ENCODE results near the gene ST14.
A peak's percentile ranks its signal among the peaks of the same experiment; 100 is the strongest.
"Not testable (repeated sequence)": the region's sequence is repeated elsewhere in the genome, so short reads cannot be mapped to it uniquely, and the experiment has no call there.

ST14 gene

DNA sequence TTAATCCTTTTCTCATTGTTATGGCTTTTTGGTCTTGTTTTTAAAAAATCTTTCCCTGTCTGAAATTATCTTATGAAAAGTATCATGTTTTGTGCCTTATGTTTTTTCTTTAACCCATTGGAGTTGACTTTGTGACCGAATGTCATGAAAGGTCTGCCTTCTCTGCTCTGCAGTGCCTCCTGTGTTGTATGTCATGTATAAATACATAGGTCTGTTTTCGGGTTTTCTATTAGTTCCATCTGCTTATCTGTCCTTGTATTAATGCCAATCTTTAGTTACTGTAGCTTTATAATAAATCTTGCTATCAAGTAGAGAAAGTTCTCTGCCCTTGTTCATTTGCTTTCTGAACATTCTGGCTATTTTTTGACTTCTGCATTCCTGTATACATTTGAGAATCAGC, 82.1 kb downstream of the ST14 start:
- H3K27me3 ChIP-seq (ENCODE audit: control insufficient read depth in 1 of 2, insufficient read depth in 1 of 2, low read length in 2 of 2), result no peaks in the 10 kb centered on the region
- no peak overlapping the region for H3K27ac ChIP-seq (ENCODE audit: low read length, poor library complexity, severe bottlenecking)

GRCh38 chr11:130243816-130244215, 84.2 kb downstream of the ST14 start:
- Histone ChIP-seq H3K27ac (ENCODE audit: low read length, poor library complexity, severe bottlenecking) (no peak overlapping the region), H2BK12ac (ENCODE audit: low read length in 2 of 2) (no peak overlapping the region), H2BK5ac (ENCODE audit: low read depth, low read length, poor library complexity, severe bottlenecking) (no peak overlapping the region), H3K4me2 (ENCODE audit: low read length, poor library complexity, severe bottlenecking) (peak overlapping the region; percentile 16), H3K27me3 (ENCODE audit: control insufficient read depth in 1 of 2, insufficient read depth in 1 of 2, low read length in 2 of 2) (no peaks in the 10 kb centered on the region), H3K4me1 (ENCODE audit: control insufficient read depth, insufficient read depth, low read depth, low read length) (no peaks in the 10 kb centered on the region), H3K9ac (ENCODE audit: low read length) (no peak overlapping the region), H3K14ac (ENCODE audit: low read length in 2 of 2) (no peak overlapping the region), H3K18ac (ENCODE audit: low read depth in 1 of 2, low read length in 2 of 2) (no peak overlapping the region), H2BK120ac (ENCODE audit: low read depth, low read length) (no peak overlapping the region), H4K8ac (ENCODE audit: low read length) (no peak overlapping the region), H3K9me3 (ENCODE audit: control insufficient read depth, low read length) (no peaks in the 10 kb centered on the region), H3K36me3 (ENCODE audit: control insufficient read depth in 1 of 2, insufficient read depth in 2 of 2, low read depth in 1 of 2, low read length in 2 of 2) (peaks cover 0 to 5% of the 10 kb centered on the region in 2 experiments), H2AK5ac (ENCODE audit: low read length, severe bottlenecking) (no peak overlapping the region), H3K23ac (ENCODE audit: low read length in 2 of 2) (no peak overlapping the region), H3K79me1 (replicated peaks; ENCODE audit: low read length, poor library complexity, severe bottlenecking) (peaks cover 20% of the 10 kb centered on the region), H3K4me3 (ENCODE audit: insufficient read depth in 1 of 2, low read depth in 1 of 2, low read length in 2 of 2) (no peak overlapping the region), H2BK15ac (ENCODE audit: low read depth, poor library complexity, severe bottlenecking) (no peak overlapping the region), H2AFZ (ENCODE audit: low read depth, low read length) (no peak overlapping the region), H4K91ac (ENCODE audit: low read length) (no peak overlapping the region), H3K4ac (ENCODE audit: low read depth in 1 of 2, low read length in 2 of 2) (no peak overlapping the region)
- DNase-seq, result peak; percentile 29
- WGBS, result 95% methylated on average over 2 of the region's 2 CpGs

More for the DNA sequence above, 82.1 kb downstream of the ST14 start:
- Histone ChIP-seq H3K4me1 (ENCODE audit: control insufficient read depth, insufficient read depth, low read depth, low read length) (no peaks in the 10 kb centered on the region), H2BK15ac (ENCODE audit: low read depth, poor library complexity, severe bottlenecking) (no peak overlapping the region), H2BK12ac (ENCODE audit: low read length in 2 of 2) (no peak overlapping the region), H3K14ac (ENCODE audit: low read length in 2 of 2) (no peak overlapping the region), H3K79me1 (replicated peaks; ENCODE audit: low read length, poor library complexity, severe bottlenecking) (peaks cover 17% of the 10 kb centered on the region), H3K9me3 (ENCODE audit: control insufficient read depth, low read length) (no peaks in the 10 kb centered on the region), H2AFZ (ENCODE audit: low read depth, low read length) (no peak overlapping the region), H3K4me3 (ENCODE audit: insufficient read depth in 1 of 2, low read depth in 1 of 2, low read length in 2 of 2) (no peak overlapping the region), H2BK5ac (ENCODE audit: low read depth, low read length, poor library complexity, severe bottlenecking) (no peak overlapping the region), H3K36me3 (ENCODE audit: control insufficient read depth in 1 of 2, insufficient read depth in 2 of 2, low read depth in 1 of 2, low read length in 2 of 2) (peaks cover 4 to 25% of the 10 kb centered on the region in 2 experiments), H3K9ac (ENCODE audit: low read length) (no peak overlapping the region), H4K91ac (ENCODE audit: low read length) (no peak overlapping the region), H3K23ac (ENCODE audit: low read length in 2 of 2) (no peak overlapping the region), H3K18ac (ENCODE audit: low read depth in 1 of 2, low read length in 2 of 2) (no peak overlapping the region), H3K4ac (ENCODE audit: low read depth in 1 of 2, low read length in 2 of 2) (no peak overlapping the region), H2AK5ac (ENCODE audit: low read length, severe bottlenecking) (no peak overlapping the region), H3K4me2 (ENCODE audit: low read length, poor library complexity, severe bottlenecking) (no peak overlapping the region), H4K8ac (ENCODE audit: low read length) (no peak overlapping the region), H2BK120ac (ENCODE audit: low read depth, low read length) (no peak overlapping the region)
- DNase-seq, result no peak
- 89% methylated on average over 1 of the region's 2 CpGs for WGBS

DNA sequence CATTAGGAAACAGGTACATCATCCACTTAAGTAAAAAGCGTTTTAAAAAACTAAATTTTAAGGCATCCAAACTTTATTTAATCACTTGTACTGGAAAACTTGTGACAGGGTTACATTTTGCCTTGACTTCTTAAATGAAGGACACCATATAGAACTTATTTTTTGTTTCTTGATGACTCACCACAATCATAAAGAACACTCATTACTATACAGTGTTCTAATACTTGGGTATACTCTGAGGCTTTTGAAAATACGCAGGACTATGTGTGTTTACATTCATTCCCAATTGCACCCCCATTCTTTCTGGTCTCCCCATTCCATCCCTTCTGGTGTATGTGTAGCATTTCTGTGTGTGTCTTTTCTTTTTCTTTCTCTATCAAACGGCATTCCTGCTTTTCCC, 85.3 kb downstream of the ST14 start:
- no peak overlapping the region for H3K27ac ChIP-seq (ENCODE audit: low read length, poor library complexity, severe bottlenecking)
- H3K36me3 ChIP-seq (ENCODE audit: control insufficient read depth in 1 of 2, insufficient read depth in 2 of 2, low read depth in 1 of 2, low read length in 2 of 2), result peaks cover 0 to 4% of the 10 kb centered on the region in 2 experiments
- WGBS, result no CpG with 5 or more reads among the region's 3 CpGs
- H4K91ac ChIP-seq (ENCODE audit: low read length), result no peak overlapping the region
- H2AFZ ChIP-seq (ENCODE audit: low read depth, low read length), result no peak overlapping the region
- no peak overlapping the region for H3K14ac ChIP-seq (ENCODE audit: low read length in 2 of 2)
- H3K79me1 ChIP-seq (replicated peaks; ENCODE audit: low read length, poor library complexity, severe bottlenecking), result peaks cover 19% of the 10 kb centered on the region
- no peak overlapping the region for H3K4ac ChIP-seq (ENCODE audit: low read depth in 1 of 2, low read length in 2 of 2)
- H3K27me3 ChIP-seq (ENCODE audit: control insufficient read depth in 1 of 2, insufficient read depth in 1 of 2, low read length in 2 of 2), result no peaks in the 10 kb centered on the region
- H3K18ac ChIP-seq (ENCODE audit: low read depth in 1 of 2, low read length in 2 of 2), result no peak overlapping the region
- DNase-seq, result no peak
- H2AK5ac ChIP-seq (ENCODE audit: low read length, severe bottlenecking), result no peak overlapping the region
- no peaks in the 10 kb centered on the region for H3K4me1 ChIP-seq (ENCODE audit: control insufficient read depth, insufficient read depth, low read depth, low read length)
- H3K4me2 ChIP-seq (ENCODE audit: low read length, poor library complexity, severe bottlenecking), result no peak overlapping the region
- no peak overlapping the region for H3K23ac ChIP-seq (ENCODE audit: low read length in 2 of 2)
- H2BK15ac ChIP-seq (ENCODE audit: low read depth, poor library complexity, severe bottlenecking), result no peak overlapping the region
- H3K9ac ChIP-seq (ENCODE audit: low read length), result no peak overlapping the region
- no peaks in the 10 kb centered on the region for H3K9me3 ChIP-seq (ENCODE audit: control insufficient read depth, low read length)
- no peak overlapping the region for H2BK12ac ChIP-seq (ENCODE audit: low read length in 2 of 2)
- H2BK5ac ChIP-seq (ENCODE audit: low read depth, low read length, poor library complexity, severe bottlenecking), result no peak overlapping the region
- H4K8ac ChIP-seq (ENCODE audit: low read length), result no peak overlapping the region
- H2BK120ac ChIP-seq (ENCODE audit: low read depth, low read length), result no peak overlapping the region
- no peak overlapping the region for H3K4me3 ChIP-seq (ENCODE audit: insufficient read depth in 1 of 2, low read depth in 1 of 2, low read length in 2 of 2)

DNA sequence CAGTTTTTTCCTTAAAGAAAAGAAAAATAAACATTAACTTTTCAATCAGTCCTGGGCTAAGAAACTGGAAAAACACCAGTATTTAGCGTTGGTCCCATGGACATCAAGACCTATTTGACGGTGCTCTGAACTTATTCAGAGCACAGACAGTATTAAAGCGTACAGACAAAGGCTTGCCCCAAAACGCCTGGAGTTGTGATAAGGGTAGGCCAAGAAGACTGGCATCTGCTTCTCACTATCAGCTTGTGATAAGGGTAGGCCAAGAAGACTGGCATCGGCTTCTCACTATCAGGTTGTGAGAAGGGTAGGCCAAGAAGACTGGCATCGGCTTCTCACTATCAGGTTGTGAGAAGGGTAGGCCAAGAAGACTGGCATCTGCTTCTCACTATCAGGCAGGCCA, 85.8 kb downstream of the ST14 start:
- H3K4me1 ChIP-seq (ENCODE audit: control insufficient read depth, insufficient read depth, low read depth, low read length); H3K14ac ChIP-seq (ENCODE audit: low read length in 2 of 2); H4K91ac ChIP-seq (ENCODE audit: low read length); H2AFZ ChIP-seq (ENCODE audit: low read depth, low read length); H3K9ac ChIP-seq (ENCODE audit: low read length); H4K8ac ChIP-seq (ENCODE audit: low read length); H3K27me3 ChIP-seq (ENCODE audit: control insufficient read depth in 1 of 2, insufficient read depth in 1 of 2, low read length in 2 of 2); H2BK15ac ChIP-seq (ENCODE audit: low read depth, poor library complexity, severe bottlenecking); H3K18ac ChIP-seq (ENCODE audit: low read depth in 1 of 2, low read length in 2 of 2); H3K23ac ChIP-seq (ENCODE audit: low read length in 2 of 2); H3K27ac ChIP-seq (ENCODE audit: low read length, poor library complexity, severe bottlenecking); H2BK12ac ChIP-seq (ENCODE audit: low read length in 2 of 2); H3K4me2 ChIP-seq (ENCODE audit: low read length, poor library complexity, severe bottlenecking); H3K9me3 ChIP-seq (ENCODE audit: control insufficient read depth, low read length); DNase-seq; H2AK5ac ChIP-seq (ENCODE audit: low read length, severe bottlenecking); H3K36me3 ChIP-seq (ENCODE audit: control insufficient read depth in 1 of 2, insufficient read depth in 2 of 2, low read depth in 1 of 2, low read length in 2 of 2); H2BK120ac ChIP-seq (ENCODE audit: low read depth, low read length); H2BK5ac ChIP-seq (ENCODE audit: low read depth, low read length, poor library complexity, severe bottlenecking); H3K4ac ChIP-seq (ENCODE audit: low read depth in 1 of 2, low read length in 2 of 2); H3K4me3 ChIP-seq (ENCODE audit: insufficient read depth in 1 of 2, low read depth in 1 of 2, low read length in 2 of 2): not testable (repeated sequence)
- peaks cover 23% of the 10 kb centered on the region for H3K79me1 ChIP-seq (replicated peaks; ENCODE audit: low read length, poor library complexity, severe bottlenecking)
- WGBS, result 97% methylated on average over 6 of the region's 6 CpGs

Measured in mesenchymal stem cell (in vitro differentiated cells and primary cell).